IPS-NIHi11 (cell line): ENCODE results near the gene HPS5.

Experiments
- DNase-seq: peaks from one replicate; pipeline ENCODE4 v3.0.0; 2012; ENCODE audit warnings: mixed read lengths, low spot score

HPS5 gene

DNA sequence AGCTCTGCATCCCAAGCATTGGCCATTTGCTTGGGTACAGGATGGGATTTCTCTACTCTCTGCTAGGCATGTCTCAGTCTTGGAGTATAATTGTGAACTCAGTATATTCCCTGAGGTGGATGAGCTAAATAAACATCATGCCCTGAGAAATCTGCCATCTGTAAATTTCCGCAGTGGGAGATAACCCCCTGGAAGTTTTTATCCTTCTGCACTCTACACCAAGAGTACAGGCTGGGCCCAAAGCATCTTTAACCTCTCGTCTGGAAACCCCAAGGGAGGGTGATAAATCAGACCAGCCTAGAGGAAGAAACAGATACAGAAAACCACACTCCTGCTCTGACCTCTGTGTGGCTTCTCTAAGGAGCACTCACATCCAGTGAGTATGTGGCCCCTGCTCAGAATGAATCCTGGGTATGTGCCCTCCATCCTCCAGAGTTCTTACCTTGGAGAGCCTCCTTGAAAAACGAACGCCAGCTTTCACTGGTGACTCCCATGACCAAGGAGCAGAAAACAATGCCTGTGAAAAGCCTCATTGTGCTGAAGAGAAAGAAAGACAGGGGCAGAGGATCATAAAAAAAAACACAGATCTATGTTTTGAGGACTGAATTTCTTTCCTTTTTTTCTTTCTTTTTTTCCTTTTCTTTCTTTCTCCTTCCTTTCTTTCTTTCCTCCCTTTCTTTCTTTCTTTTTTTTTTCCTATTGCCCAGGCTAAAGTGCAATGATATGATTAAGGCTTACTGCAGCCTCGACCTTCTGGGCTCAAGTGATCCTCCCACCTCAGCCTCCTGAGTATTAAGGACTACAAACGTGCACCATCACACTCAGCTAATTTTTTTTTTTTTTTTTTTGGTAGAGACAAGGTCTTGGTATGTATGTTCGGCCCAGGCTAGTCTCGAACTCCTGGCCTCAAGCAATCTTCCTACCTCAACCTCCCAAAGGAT is 86.3 kb downstream of the HPS5 start:
- no peak for DNase-seq

DNA sequence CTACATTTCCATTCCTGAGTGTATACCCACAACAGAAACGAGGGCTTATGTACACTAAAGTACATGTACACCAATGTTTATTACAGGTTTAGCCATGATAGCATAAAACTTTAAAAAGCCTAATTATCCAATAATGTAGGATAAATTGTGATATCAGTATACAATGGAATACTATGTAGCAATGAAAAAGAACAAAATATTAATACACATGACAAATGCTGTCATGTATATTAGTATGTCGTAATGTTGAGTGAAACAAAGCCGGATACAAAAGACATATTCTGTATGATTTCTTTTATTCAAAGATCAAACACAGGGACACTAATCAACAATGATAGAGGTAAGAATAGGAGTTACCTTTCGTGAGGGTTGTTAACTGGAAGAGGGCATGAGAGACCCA is 88.0 kb downstream of the HPS5 start:
- no peak for DNase-seq

DNA sequence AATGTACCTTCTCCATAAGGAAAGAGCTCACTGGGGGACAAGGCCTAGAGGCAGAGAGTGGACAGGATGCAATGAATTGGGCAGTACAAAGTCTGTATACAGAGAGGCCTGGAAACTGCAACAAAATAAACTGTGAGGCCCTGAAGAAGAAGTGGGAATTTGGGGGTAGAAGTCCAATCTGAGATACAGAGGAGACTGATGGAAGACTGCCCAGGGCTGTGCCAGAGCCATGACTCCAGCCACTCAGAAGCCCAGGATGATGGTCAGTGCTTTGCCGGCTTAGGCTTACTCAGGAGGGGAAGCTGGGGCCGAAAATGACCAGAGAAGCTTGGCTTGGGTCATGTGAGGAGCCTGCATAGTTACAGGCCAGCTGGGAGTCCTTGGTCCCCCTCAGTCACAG is 91.1 kb downstream of the HPS5 start:
- no peak for DNase-seq

DNA sequence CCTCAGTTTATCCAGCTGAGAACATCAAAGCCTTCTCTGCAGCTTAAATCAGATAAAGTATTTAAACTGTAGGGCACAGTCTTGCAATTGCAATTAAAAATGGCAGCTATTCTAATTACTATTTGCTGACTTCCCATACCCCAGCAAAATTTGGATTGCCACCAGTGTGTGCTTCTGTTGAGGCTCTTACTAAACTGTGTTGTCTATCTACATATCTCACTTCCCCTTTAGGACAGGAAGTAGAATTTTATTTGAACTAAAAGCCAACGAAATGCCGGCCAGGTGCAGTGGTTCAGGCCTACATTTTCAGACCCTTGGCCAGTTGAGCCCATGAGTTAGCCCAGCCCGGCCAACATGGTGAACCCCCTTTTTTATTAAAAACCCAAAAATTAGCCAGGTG is 92.4 kb downstream of the HPS5 start:
- DNase-seq: no peak
